Measurements from ENCODE around the gene HHIPL1. TPM values are rescaled to one million over a fixed set of nuclear protein-coding genes. Genes with fewer than 3 reads are reported as not detected.

Gene HHIPL1
- total and polyA plus RNA-seq, 2 of the 8 experiments (the other 6 are each of a cell fraction or from before 2014, with no cell fraction given), result 1.5 to 2.6 TPM

DNA sequence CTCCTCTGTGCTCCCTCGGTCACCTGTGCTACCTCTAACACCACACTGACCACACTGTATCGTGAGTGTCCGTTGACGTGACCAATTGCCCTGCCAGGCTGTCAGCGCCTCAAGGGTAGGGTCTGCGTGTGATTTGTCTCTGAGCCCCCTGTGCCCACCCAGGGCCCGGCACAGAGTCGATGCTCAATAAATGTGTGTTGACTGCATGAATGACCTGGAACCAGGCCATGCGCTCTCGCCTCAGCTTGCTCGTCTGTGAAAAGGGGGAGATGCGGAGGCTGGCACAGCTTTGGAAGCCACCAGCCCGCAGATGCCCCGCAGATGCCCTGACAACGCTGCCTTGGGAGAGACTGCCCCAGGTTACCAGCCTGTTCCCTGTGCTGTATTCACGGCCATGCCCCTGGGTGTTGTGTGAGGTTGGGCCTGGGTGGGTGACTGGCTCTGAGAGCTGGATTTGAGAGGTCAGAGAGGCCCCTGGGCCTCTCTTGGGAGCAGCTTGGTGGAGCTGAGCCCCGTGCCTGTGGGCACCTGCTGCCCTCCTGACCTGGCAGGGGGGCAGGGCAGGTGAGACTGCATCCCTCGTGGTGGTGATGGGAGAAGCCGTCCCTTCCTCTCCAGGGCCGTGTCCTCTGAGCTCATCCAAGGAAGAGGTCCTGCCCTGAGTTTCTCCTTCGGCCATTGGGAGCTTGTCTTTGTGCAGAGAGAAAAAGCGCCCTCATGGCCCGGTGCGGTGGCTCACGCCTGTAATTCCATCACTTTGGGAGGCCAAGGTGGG is 82.4 kb downstream of the HHIPL1 start:
- Histone ChIP-seq H3K18ac (ENCODE audit: extremely low read depth, low read length) (no peak overlapping the region), H3K14ac (ENCODE audit: insufficient read length) (no peak overlapping the region), H3K36me3 (ENCODE audit: control insufficient read depth in 2 of 4, insufficient read depth in 4 of 4, low read length in 3 of 4) (no peaks in the 10 kb centered on the region; a peak in 1 of 8 replicates), H4K8ac (ENCODE audit: extremely low read depth, insufficient read depth, low read length) (peak overlapping the region; percentile 88), H3K27me3 (replicated peaks in 1 of 4; ENCODE audit: control insufficient read depth in 3 of 4, extremely low read depth in 1 of 4, insufficient read depth in 3 of 4, low read length in 3 of 4) (0 out of 7 replicates have a peak, but pooled peaks cover 0 to 3% (median 0%) of the 10 kb centered on the region in 4 experiments), H3K79me1 (ENCODE audit: low read depth, low read length) (no peaks in the 10 kb centered on the region), H3K23me2 (ENCODE audit: low read depth, low read length) (no peaks in the 10 kb centered on the region; the same call in 1 of the 2 replicates), H3K79me2 (ENCODE audit: control insufficient read depth in 1 of 2, insufficient read depth in 2 of 2, low read length in 2 of 2) (no peaks in the 10 kb centered on the region), H3K27ac (ENCODE audit: low read depth, low read length) (no peak overlapping the region), H3K4me1 (replicated peaks in 1 of 4; ENCODE audit: control insufficient read depth in 3 of 4, insufficient read depth in 4 of 4, low read length in 3 of 4) (peaks cover 0 to 12% (median 7%) of the 10 kb centered on the region in 4 experiments; a peak in 5 of 7 replicates), H3K4ac (replicated peaks; ENCODE audit: insufficient read length, low read depth, low read length) (no peak overlapping the region), H2BK15ac (ENCODE audit: low read length) (no peak overlapping the region), H4K5ac (ENCODE audit: insufficient read length, low read depth, low read length) (no peak overlapping the region), H2BK5ac (ENCODE audit: low read depth, low read length) (no peak overlapping the region), H3K9me3 (ENCODE audit: insufficient read depth in 2 of 2, low read depth in 1 of 2, low read length in 1 of 2) (no peaks in the 10 kb centered on the region), H3K4me2 (ENCODE audit: insufficient read depth in 1 of 2, low read depth in 2 of 2, low read length in 2 of 2) (no peak overlapping the region), H2BK120ac (replicated peaks; ENCODE audit: low read depth, low read length) (no peak overlapping the region), H3K56ac (replicated peaks; ENCODE audit: insufficient read length, low read depth, low read length) (no peak overlapping the region), H3K9ac (replicated peaks in 1 of 4; ENCODE audit: extremely low read depth in 1 of 4, low read depth in 3 of 4, low read length in 3 of 4) (no peak overlapping the region), H4K20me1 (replicated peaks in 1 of 2; ENCODE audit: control insufficient read depth in 1 of 2, insufficient read depth in 2 of 2, low read length in 2 of 2) (peaks cover 0 to 1% of the 10 kb centered on the region in 2 experiments), H2BK20ac (ENCODE audit: low read length) (no peak overlapping the region), H4K91ac (replicated peaks; ENCODE audit: insufficient read length, low read length) (no peak overlapping the region), H2AFZ (ENCODE audit: low read length) (no peak overlapping the region), H2AK5ac (ENCODE audit: low read depth, low read length) (0 out of 2 replicates have a peak overlapping the region, but pooled peaks have one; percentile 45), H2BK12ac (ENCODE audit: low read depth, low read length) (no peak overlapping the region), H3K4me3 (ENCODE audit: extremely low read depth in 1 of 4, insufficient read depth in 2 of 4, low read depth in 3 of 4, low read length in 4 of 4) (no peak overlapping the region), H3K23ac (ENCODE audit: insufficient read length) (no peak overlapping the region)
- FAIRE-seq (no peak), DNase-seq (ENCODE audit: low read depth in 1 of 2, low spot score in 2 of 2) (peak in 1 of 2 experiments; percentile 38)
- ChIA-PET POLR2A (ENCODE audit: partially characterized antibody) (no interaction called here), CTCF (ENCODE audit: partially characterized antibody) (interaction anchor here (0.7 to 18.9 kb wide), 8 partner anchors 9 to 173 kb away, joined by 3 to 237 read pairs (median 4); no protein-coding TSS in a partner anchor)
- WGBS, 2 experiments (ENCODE audit: extremely low coverage in 1 of 2, insufficient coverage in 1 of 2, insufficient read length in 1 of 2, insufficient replicate concordance in 2 of 2, low coverage in 1 of 2, low lambda C conversion rate in 2 of 2, missing lambda C conversion rate in 1 of 2), result 89% methylated on average over 25 of the region's 25 CpGs; no CpG with 5 or more reads in 1 of the 2 experiments
- TF ChIP-seq KDM4A (IDR thresholded peaks at IDR 0.05; ENCODE audit: low read depth, low read length, severe bottlenecking), result no peak
- no peak for TF ChIP-seq RNF2 (IDR thresholded peaks at IDR 0.05; ENCODE audit: borderline replicate concordance, low read depth, low read length, missing control alignments, poor library complexity, severe bottlenecking)
- no peak for TF ChIP-seq MAX (IDR thresholded peaks at IDR 0.05)
- no peak for TF ChIP-seq JUND (IDR thresholded peaks at IDR 0.05; ENCODE audit: low read length)
- no peak for TF ChIP-seq RXRA (IDR thresholded peaks at IDR 0.05; ENCODE audit: insufficient read depth, low read depth, low read length)
- TF ChIP-seq TAF1 (IDR thresholded peaks at IDR 0.05; ENCODE audit: low read depth, low read length), result no peak
- no peak for TF ChIP-seq SIX5 (IDR thresholded peaks at IDR 0.05; ENCODE audit: low read depth, low read length)
- TF ChIP-seq TCF12 (IDR thresholded peaks at IDR 0.05; ENCODE audit: low read depth, low read length), result no peak
- TF ChIP-seq SUZ12 (IDR thresholded peaks at IDR 0.05; ENCODE audit: low read length), result no peak
- TF ChIP-seq RBBP5 (IDR thresholded peaks at IDR 0.05; ENCODE audit: borderline replicate concordance, low read depth, low read length), result no peak
- no peak for TF ChIP-seq EP300 (IDR thresholded peaks at IDR 0.05; ENCODE audit: borderline replicate concordance in 1 of 2, low read depth in 2 of 2, low read length in 2 of 2)
- no peak for TF ChIP-seq CREB1 (IDR thresholded peaks at IDR 0.05)

All from H1 (cell line).